Osteoblast (primary cell): ENCODE results near the gene CDKN1B. TPM values are rescaled to one million over a fixed set of nuclear protein-coding genes. Genes with fewer than 3 reads are reported as not detected.

Experiments
- DNase-seq: peaks from one replicate; pipeline ENCODE4 v3.0.0; 2011; ENCODE audit warnings: low spot score, mixed read lengths; ENCODE audit not compliant: insufficient read length; ENCODE audit errors: missing footprints
- H2AFZ ChIP-seq: 2 replicates; pipeline ENCODE4 v1.6.0; 2011; ENCODE audit warnings: mild to moderate bottlenecking, low read length
- H3K27ac ChIP-seq: 2 replicates; pipeline ENCODE4 v1.5.1; 2011; ENCODE audit warnings: mild to moderate bottlenecking, low read depth, low read length, moderate library complexity
- H3K27me3 ChIP-seq: 2 replicates; pipeline ENCODE4 v1.6.0; 2012; ENCODE audit warnings: mild to moderate bottlenecking, control low read depth, inconsistent platforms, low read length, moderate library complexity; ENCODE audit not compliant: insufficient read depth
- H3K36me3 ChIP-seq: 2 replicates; pipeline ENCODE4 v1.5.1; 2011; ENCODE audit warnings: mild to moderate bottlenecking, low read length, control low read depth, moderate library complexity; ENCODE audit not compliant: insufficient read depth
- H3K4me1 ChIP-seq: 2 replicates; pipeline ENCODE4 v1.5.1; 2011; ENCODE audit warnings: mild to moderate bottlenecking, low read length, control low read depth, moderate library complexity; ENCODE audit not compliant: insufficient read depth
- H3K4me2 ChIP-seq: 2 replicates; pipeline ENCODE4 v1.6.0; 2011; ENCODE audit warnings: mild to moderate bottlenecking, low read length; ENCODE audit not compliant: insufficient read depth
- H3K4me3 ChIP-seq: fragments of 200-600 bp; sonication (generic); 3 replicates; pipeline ENCODE4 v1.5.1; 2012; ENCODE audit warnings: mild to moderate bottlenecking, low read length, inconsistent platforms; ENCODE audit not compliant: insufficient read depth
- H3K79me2 ChIP-seq: 2 replicates; pipeline ENCODE4 v1.6.0; 2012; ENCODE audit warnings: mild to moderate bottlenecking, low read length, control low read depth, inconsistent platforms; ENCODE audit not compliant: insufficient read depth
- H3K9me3 ChIP-seq: 2 replicates; pipeline ENCODE4 v1.5.1; 2011; ENCODE audit warnings: low read depth, low read length, control low read depth
- H4K20me1 ChIP-seq: 2 replicates; pipeline ENCODE4 v1.6.0; 2012; ENCODE audit warnings: mild to moderate bottlenecking, low read length, control low read depth; ENCODE audit not compliant: insufficient read depth
- total RNA-seq: library from RNA; depleted of rRNA; stranded (reverse); fragments of >200 nt; gene quantifications from 2 replicates; pipeline ENCODE4 v1.2.3, GENCODE V29; 2012
- TF ChIP-seq, protein P1 (sequence below): IDR thresholded peaks from 2 replicates; pipeline ENCODE4 v1.5.1; 2011; ENCODE audit warnings: mild to moderate bottlenecking, low read depth, low read length, moderate library complexity; ENCODE audit errors: extremely low read depth

The CDKN1B gene
- total RNA-seq, 1 donor = 52.8 TPM

DNA sequence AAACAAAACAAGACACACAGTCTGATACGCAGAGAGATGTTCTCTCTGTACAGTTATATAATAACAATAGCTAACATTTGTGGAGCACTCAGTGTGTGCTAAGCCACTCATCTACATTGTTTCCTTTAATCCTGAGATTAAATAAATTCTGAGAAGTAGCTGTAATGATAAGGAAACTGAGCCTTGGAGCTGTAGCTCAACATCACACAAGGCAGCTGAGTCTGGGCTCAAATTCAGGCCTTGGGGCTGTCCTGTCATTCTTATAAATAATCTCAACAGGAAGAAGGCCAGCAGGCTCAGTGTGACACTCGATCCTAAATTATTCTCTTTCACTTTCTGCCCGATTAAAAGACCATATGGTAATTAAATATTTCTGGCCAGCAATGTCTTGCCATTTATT lies 24.5 kb downstream of the CDKN1B start:
- Histone ChIP-seq H3K36me3 (peaks cover 6% of the 10 kb centered on the region), H3K9me3 (no peaks in the 10 kb centered on the region), H3K4me2 (peak overlapping the region; percentile 54), H2AFZ (peak overlapping the region; percentile 76), H3K4me1 (peaks cover 30% of the 10 kb centered on the region), H4K20me1 (no peaks in the 10 kb centered on the region), H3K4me3 (peak overlapping the region; percentile 6), H3K27me3 (no peaks in the 10 kb centered on the region), H3K79me2 (peaks cover 79% of the 10 kb centered on the region), H3K27ac (peak overlapping the region; percentile 38)
- DNase-seq = no peak
- TF ChIP-seq, protein P1, sequence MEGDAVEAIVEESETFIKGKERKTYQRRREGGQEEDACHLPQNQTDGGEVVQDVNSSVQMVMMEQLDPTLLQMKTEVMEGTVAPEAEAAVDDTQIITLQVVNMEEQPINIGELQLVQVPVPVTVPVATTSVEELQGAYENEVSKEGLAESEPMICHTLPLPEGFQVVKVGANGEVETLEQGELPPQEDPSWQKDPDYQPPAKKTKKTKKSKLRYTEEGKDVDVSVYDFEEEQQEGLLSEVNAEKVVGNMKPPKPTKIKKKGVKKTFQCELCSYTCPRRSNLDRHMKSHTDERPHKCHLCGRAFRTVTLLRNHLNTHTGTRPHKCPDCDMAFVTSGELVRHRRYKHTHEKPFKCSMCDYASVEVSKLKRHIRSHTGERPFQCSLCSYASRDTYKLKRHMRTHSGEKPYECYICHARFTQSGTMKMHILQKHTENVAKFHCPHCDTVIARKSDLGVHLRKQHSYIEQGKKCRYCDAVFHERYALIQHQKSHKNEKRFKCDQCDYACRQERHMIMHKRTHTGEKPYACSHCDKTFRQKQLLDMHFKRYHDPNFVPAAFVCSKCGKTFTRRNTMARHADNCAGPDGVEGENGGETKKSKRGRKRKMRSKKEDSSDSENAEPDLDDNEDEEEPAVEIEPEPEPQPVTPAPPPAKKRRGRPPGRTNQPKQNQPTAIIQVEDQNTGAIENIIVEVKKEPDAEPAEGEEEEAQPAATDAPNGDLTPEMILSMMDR = no peak

DNA sequence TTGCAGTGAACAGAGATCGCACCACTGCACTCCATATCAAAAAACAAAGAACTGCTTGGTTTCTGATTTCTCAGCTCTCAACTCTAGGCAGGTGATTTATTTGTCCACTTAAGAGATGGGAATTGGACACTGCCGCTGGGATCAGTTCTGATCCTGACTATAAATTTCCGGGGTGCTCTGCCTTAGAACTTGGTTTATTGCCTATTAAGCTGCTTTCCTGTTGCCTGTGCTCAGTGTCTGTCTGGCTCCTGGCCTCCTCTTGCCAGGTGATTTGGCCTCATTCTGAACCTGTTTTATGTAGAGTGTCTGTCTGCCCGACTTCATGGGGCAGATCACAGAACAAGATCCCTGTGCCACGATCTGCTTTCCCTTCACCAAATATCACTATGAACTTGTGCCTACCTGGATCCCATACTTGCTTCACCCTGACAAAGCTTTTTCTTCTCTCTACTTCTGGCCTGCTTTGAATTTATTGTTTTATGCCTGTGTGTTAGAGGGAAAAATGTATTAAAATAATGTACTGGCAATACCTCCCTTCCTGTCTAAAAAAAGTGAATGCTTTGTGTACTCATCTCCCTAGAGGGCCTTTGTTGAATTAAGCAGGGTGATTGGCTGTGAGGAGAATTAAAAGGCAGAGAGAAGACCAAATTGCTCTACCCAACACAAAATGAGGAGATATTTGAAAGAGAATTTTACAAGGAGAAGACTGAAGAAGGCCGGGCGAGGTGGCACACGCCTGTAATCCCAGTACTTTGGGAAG lies 27.6 kb downstream of the CDKN1B start:
- no peaks in the 10 kb centered on the region for H3K27me3 ChIP-seq
- DNase-seq = no peak
- H3K4me1 ChIP-seq = peaks cover 28% of the 10 kb centered on the region
- TF ChIP-seq, protein P1 = no peak
- H3K4me2 ChIP-seq = no peak overlapping the region
- peaks cover 6% of the 10 kb centered on the region for H3K36me3 ChIP-seq
- H3K9me3 ChIP-seq = no peaks in the 10 kb centered on the region
- peaks cover 64% of the 10 kb centered on the region for H3K79me2 ChIP-seq
- H4K20me1 ChIP-seq = no peaks in the 10 kb centered on the region
- H3K27ac ChIP-seq = no peak overlapping the region
- no peak overlapping the region for H3K4me3 ChIP-seq
- H2AFZ ChIP-seq = peak overlapping the region; percentile 70

DNA sequence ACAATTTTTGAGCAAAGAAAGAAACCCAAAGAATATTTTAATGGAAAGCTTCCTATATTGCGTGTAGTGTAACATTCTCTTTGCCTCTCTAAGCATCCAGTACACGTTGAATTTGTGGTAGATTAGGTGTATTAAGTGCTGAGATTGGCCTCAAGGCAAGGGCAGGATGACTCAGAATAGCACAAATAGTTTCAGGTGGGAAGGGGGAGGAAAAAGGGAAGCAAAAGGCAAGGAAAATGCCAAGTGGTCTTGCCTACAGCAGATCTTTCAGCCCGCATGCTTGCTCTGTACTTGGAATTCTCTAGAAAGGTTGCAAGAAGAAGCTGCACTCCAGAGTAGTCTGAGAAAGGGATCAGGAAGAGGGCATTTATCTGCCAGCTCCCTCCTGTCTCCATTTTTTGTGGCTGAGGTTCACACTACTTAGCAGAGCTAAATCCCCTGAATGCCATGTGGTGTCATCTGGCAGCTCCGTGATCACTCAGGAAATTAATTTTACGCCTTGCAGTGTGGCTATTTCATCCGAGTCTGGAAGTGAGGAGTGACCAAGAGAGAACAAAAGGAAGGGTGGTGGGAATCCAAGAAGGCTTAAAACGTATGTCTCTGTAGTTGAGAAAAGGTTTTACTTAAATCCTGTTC lies 28.5 kb downstream of the CDKN1B start:
- Histone ChIP-seq H3K4me2 (no peak overlapping the region), H3K36me3 (peaks cover 3% of the 10 kb centered on the region), H4K20me1 (no peaks in the 10 kb centered on the region), H2AFZ (no peak overlapping the region), H3K9me3 (no peaks in the 10 kb centered on the region), H3K79me2 (peaks cover 57% of the 10 kb centered on the region), H3K4me1 (peaks cover 28% of the 10 kb centered on the region), H3K27ac (no peak overlapping the region), H3K27me3 (no peaks in the 10 kb centered on the region), H3K4me3 (no peak overlapping the region)
- TF ChIP-seq, protein P1 = no peak
- DNase-seq = no peak

- Histone ChIP-seq H3K4me3 (no peak overlapping the region), H3K27ac (peak overlapping the region; percentile 13), H3K79me2 (peaks cover 53% of the 10 kb centered on the region), H3K9me3 (no peaks in the 10 kb centered on the region), H3K27me3 (no peaks in the 10 kb centered on the region), H3K4me1 (peaks cover 22% of the 10 kb centered on the region), H3K4me2 (no peak overlapping the region), H4K20me1 (no peaks in the 10 kb centered on the region), H3K36me3 (peaks cover 8% of the 10 kb centered on the region), H2AFZ (no peak overlapping the region)
- TF ChIP-seq, protein P1 = no peak
- DNase-seq = no peak
Measured at GRCh38 chr12:12747278-12747677, 30.1 kb downstream of the CDKN1B start.
